Calu3 (cell line): ENCODE measurements around the gene ATP6V0A1. TPM values are rescaled to one million over a fixed set of nuclear protein-coding genes. Genes with fewer than 3 reads are reported as not detected.

ENCODE experiments used
- BruUV-seq: library from RNA; stranded (reverse); fragments of 400-500 nt; replicated peaks from 2 replicates; lab custom pipeline; 2021; lab: Mats Ljungman, UMichigan
- CTCF ChIA-PET: fragments of 300-600 bp; sonication (Branson Sonifier 250); formaldehyde crosslinking; loops from one replicate; lab custom pipeline; 2022; ENCODE audit warnings: antibody characterized with exemption; lab: Charles Lee
- DNase-seq: peaks from one replicate; pipeline ENCODE4 v3.0.0; 2022
- H3K27ac Mint-ChIP-seq: one replicate; pipeline ENCODE4 v1.8.0; 2022; ENCODE audit warnings: mixed read lengths; ENCODE audit not compliant: unreplicated experiment
- H3K27me3 Mint-ChIP-seq: one replicate; pipeline ENCODE4 v1.8.0; 2022; ENCODE audit warnings: mixed read lengths; ENCODE audit not compliant: unreplicated experiment
- H3K36me3 Mint-ChIP-seq: one replicate; pipeline ENCODE4 v1.8.0; 2022; ENCODE audit warnings: mild to moderate bottlenecking, moderate library complexity, mixed read lengths; ENCODE audit not compliant: insufficient read depth, unreplicated experiment
- H3K4me1 Mint-ChIP-seq: one replicate; pipeline ENCODE4 v1.8.0; 2022; ENCODE audit warnings: mild to moderate bottlenecking, low read depth, mixed read lengths; ENCODE audit not compliant: unreplicated experiment
- H3K4me3 Mint-ChIP-seq: one replicate; pipeline ENCODE4 v1.8.0; 2022; ENCODE audit warnings: mild to moderate bottlenecking, low read depth, moderate library complexity, mixed read lengths; ENCODE audit not compliant: unreplicated experiment
- H3K9me3 Mint-ChIP-seq: one replicate; pipeline ENCODE4 v1.8.0; 2022; ENCODE audit warnings: low read depth, mixed read lengths; ENCODE audit not compliant: unreplicated experiment
- intact Hi-C: fragments of 100-400 bp; cut with micrococcal nuclease; formaldehyde crosslinking; loops from one replicate; pipeline ENCODE4 v1.10.0; 2022; ENCODE audit not compliant: unreplicated experiment
- total RNA-seq: library from RNA; stranded (reverse); gene quantifications from 2 replicates; pipeline ENCODE4 v1.2.3, GENCODE V29; 2022
- TF ChIP-seq, protein P1 (sequence below): fragments of 200-600 bp; IDR thresholded peaks from one replicate; pipeline ENCODE4 v1.8.0; 2022; ENCODE audit warnings: antibody characterized with exemption; ENCODE audit not compliant: unreplicated experiment

Gene ATP6V0A1
- total RNA-seq, 1 experiment from 2014 or later, result 141 TPM

DNA sequence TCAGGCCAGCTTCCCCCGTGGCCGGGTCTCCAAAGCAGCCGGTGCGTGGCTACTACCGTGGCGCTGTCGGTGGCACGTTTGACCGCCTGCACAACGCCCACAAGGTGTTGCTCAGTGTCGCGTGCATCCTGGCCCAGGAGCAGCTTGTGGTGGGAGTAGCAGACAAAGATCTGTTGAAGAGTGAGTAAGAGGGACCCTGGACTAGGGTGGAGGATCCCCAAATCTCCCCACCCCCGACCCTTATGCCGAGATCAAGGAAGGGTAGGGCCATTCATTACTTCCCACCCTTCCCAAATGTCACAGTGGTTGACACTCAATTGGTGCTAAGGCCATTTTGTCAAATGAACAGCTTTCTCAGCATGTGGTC is 104.4 kb downstream of the ATP6V0A1 start:
- H3K27me3 Mint-ChIP-seq, result no peaks in the 10 kb centered on the region
- CTCF ChIA-PET, result interaction anchor here (0.9 to 1.4 kb wide), 3 partner anchors 15 to 261 kb away, joined by 3 to 9 read pairs (median 3); partner anchors contain the start of genes BECN1 and PSMC3IP
- H3K36me3 Mint-ChIP-seq, result peaks cover 74% of the 10 kb centered on the region
- peak overlapping the region; percentile 93 for H3K27ac Mint-ChIP-seq
- TF ChIP-seq, protein P1, sequence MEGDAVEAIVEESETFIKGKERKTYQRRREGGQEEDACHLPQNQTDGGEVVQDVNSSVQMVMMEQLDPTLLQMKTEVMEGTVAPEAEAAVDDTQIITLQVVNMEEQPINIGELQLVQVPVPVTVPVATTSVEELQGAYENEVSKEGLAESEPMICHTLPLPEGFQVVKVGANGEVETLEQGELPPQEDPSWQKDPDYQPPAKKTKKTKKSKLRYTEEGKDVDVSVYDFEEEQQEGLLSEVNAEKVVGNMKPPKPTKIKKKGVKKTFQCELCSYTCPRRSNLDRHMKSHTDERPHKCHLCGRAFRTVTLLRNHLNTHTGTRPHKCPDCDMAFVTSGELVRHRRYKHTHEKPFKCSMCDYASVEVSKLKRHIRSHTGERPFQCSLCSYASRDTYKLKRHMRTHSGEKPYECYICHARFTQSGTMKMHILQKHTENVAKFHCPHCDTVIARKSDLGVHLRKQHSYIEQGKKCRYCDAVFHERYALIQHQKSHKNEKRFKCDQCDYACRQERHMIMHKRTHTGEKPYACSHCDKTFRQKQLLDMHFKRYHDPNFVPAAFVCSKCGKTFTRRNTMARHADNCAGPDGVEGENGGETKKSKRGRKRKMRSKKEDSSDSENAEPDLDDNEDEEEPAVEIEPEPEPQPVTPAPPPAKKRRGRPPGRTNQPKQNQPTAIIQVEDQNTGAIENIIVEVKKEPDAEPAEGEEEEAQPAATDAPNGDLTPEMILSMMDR, result no peak
- BruUV-seq, result no TSS peak
- H3K4me1 Mint-ChIP-seq, result peaks cover 33% of the 10 kb centered on the region
- no peak for DNase-seq
- intact Hi-C loops, result no loop called here
- H3K4me3 Mint-ChIP-seq, result peak overlapping the region; percentile 100
- no peaks in the 10 kb centered on the region for H3K9me3 Mint-ChIP-seq

DNA sequence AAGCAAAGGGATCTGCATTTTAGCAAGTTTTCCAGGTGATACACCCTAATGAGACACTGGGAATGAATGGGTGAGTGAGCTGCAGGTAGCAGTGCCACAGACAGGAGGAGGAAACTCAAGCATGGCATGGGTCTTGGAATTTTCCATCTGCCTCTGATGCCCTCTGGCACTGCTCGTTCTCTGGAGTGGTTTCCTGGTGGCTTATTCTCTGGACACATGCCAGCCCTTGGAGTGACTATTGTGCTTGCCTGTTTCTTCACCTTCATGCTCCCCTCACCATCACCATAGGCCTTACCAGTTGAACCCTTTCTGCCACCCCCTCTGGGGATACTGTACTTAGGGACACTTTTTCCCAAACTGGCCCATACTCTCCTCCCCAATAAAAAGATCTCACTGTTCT is 104.9 kb downstream of the ATP6V0A1 start:
- Mint-ChIP-seq H3K4me3 (peak overlapping the region; percentile 100), H3K27me3 (no peaks in the 10 kb centered on the region), H3K27ac (peak overlapping the region; percentile 93), H3K9me3 (no peaks in the 10 kb centered on the region), H3K36me3 (peaks cover 75% of the 10 kb centered on the region), H3K4me1 (peaks cover 34% of the 10 kb centered on the region)
- BruUV-seq, result no TSS peak
- peak; percentile 67 for DNase-seq
- CTCF ChIA-PET, result interaction anchor here (0.9 to 1.4 kb wide), 4 partner anchors 15 to 260 kb away, joined by 3 to 9 read pairs (median 3); partner anchors contain the start of genes BECN1 and PSMC3IP
- intact Hi-C loops, result no loop called here
- TF ChIP-seq, protein P1, result no peak

DNA sequence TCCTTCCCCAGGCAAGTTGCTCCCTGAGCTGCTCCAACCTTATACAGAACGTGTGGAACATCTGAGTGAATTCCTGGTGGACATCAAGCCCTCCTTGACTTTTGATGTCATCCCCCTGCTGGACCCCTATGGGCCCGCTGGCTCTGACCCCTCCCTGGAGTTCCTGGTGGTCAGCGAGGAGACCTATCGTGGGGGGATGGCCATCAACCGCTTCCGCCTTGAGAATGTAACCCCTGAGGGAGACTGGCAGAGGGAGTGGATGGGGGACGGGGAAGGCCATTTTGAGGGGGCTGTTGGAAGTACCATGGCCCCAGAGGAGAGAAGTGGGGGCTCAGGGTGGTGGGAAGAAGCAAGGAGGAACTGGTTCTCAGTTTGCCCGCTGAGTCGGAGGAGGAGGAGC is 105.3 kb downstream of the ATP6V0A1 start:
- no peak for DNase-seq
- peaks cover 79% of the 10 kb centered on the region for H3K36me3 Mint-ChIP-seq
- BruUV-seq, result no TSS peak
- peak overlapping the region; percentile 93 for H3K27ac Mint-ChIP-seq
- no peaks in the 10 kb centered on the region for H3K27me3 Mint-ChIP-seq
- no peaks in the 10 kb centered on the region for H3K9me3 Mint-ChIP-seq
- H3K4me3 Mint-ChIP-seq, result peak overlapping the region; percentile 100
- intact Hi-C loops, result no loop called here
- CTCF ChIA-PET, result interaction anchor here (1.1 to 1.4 kb wide), 3 partner anchors 14 to 260 kb away, joined by 3 to 9 read pairs (median 3); partner anchors contain the start of genes BECN1 and PSMC3IP
- H3K4me1 Mint-ChIP-seq, result peaks cover 34% of the 10 kb centered on the region
- TF ChIP-seq, protein P1, result no peak

DNA sequence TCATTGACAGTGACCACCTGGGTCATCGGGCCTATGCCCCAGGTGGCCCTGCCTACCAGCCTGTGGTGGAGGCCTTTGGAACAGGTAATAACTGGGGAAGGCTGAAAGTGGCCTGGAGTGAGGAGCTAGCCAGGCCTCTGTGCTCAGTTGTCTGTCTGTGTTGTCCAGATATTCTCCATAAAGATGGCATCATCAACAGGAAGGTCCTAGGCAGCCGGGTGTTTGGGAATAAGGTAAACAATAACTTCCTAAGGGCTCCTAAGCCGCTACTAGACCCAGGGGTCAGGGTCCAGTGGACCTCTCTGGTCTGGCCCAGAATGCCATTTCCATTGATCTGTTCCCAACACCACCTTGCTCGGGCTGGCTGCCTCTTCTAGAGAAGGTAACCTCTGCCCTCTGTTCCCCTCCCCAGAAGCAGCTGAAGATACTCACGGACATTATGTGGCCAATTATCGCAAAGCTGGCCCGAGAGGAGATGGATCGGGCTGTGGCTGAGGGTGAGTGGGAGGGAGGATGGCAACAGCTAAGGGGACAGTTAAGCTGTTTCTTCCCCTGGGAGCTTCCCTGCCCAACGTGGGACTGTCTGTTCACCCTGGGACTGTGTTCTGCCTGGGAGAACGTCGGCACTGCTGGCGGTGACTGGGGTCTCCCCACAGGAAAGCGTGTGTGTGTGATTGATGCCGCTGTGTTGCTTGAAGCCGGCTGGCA is 106.3 kb downstream of the ATP6V0A1 start:
- Mint-ChIP-seq H3K4me1 (peaks cover 34% of the 10 kb centered on the region), H3K27ac (no peak overlapping the region), H3K36me3 (peaks cover 88% of the 10 kb centered on the region), H3K9me3 (no peaks in the 10 kb centered on the region), H3K4me3 (no peak overlapping the region), H3K27me3 (no peaks in the 10 kb centered on the region)
- CTCF ChIA-PET, result interaction anchor here (1.3 to 1.4 kb wide), 2 partner anchors 17 kb away, joined by 3 to 4 read pairs; no protein-coding TSS in a partner anchor
- no peak for DNase-seq
- intact Hi-C loops, result no loop called here
- BruUV-seq, result no TSS peak
- TF ChIP-seq, protein P1, result no peak
